Measurements from ENCODE around the gene PPP1R3F. TPM values are rescaled to one million over a fixed set of nuclear protein-coding genes. Genes with fewer than 3 reads are reported as not detected.
"Not testable (repeated sequence)": the region's sequence is repeated elsewhere in the genome, so short reads cannot be mapped to it uniquely, and the experiment has no call there.

Gene PPP1R3F
- total and polyA plus RNA-seq, 9 of the 15 experiments (the other 6 are each of a cell fraction or from before 2014, with no cell fraction given), result 0.03 to 0.91 (median 0.43) TPM; not detected in 1

DNA sequence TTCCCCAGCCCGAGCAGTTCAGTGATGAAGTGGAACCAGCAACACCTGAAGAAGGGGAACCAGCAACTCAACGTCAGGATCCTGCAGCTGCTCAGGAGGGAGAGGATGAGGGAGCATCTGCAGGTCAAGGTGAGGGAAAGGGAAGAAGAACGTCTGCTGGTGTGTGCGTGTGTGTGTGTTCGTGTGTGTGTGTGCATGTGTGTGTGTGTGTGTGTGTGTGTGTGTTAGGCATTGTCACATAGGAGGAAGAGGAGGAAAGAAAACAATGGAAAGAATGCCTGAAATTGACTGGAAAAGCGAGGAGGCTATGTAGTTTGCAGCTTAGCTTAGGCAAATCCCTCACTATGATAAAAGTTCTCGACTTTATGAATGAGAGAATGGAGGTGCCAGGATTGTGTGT is 54.1 kb downstream of the PPP1R3F start:
- H3K27ac ChIP-seq (ENCODE audit: extremely low read depth, low read depth, low read length); H3K79me2 ChIP-seq (ENCODE audit: control insufficient read depth, insufficient read depth, low read length); H3K36me3 ChIP-seq (ENCODE audit: control insufficient read depth, insufficient read depth, low read length); H3K4me1 ChIP-seq (replicated peaks in 1 of 2; ENCODE audit: control insufficient read depth in 2 of 2, insufficient read depth in 2 of 2, low read length in 2 of 2); H3K9me3 ChIP-seq (replicated peaks; ENCODE audit: control insufficient read depth, insufficient read depth, low read depth, low read length); H3K27me3 ChIP-seq (ENCODE audit: control insufficient read depth in 2 of 2, insufficient read depth in 2 of 2, low read length in 2 of 2); H3K9ac ChIP-seq (ENCODE audit: insufficient read depth in 1 of 2, low read depth in 2 of 2, low read length in 2 of 2); H4K20me1 ChIP-seq (replicated peaks; ENCODE audit: control insufficient read depth, insufficient read depth, low read length); FAIRE-seq; POLR2A ChIA-PET; CTCF ChIA-PET (ENCODE audit: low intra/inter-chr PET ratio); ATAC-seq; H3K4me3 ChIP-seq; DNase-seq (ENCODE audit: extremely low read depth in 1 of 4, low spot score in 3 of 4); H2AFZ ChIP-seq (ENCODE audit: low read depth, low read length); H3K4me2 ChIP-seq (ENCODE audit: insufficient read depth, low read length); H3K9me1 ChIP-seq (ENCODE audit: control insufficient read depth, insufficient read depth, low read length); intact Hi-C loops (cut with micrococcal nuclease); BruUV-seq (replicated peaks); in situ Hi-C loops (cut with MboI): not testable (repeated sequence)
- no CpG with 5 or more reads among the region's 7 CpGs for WGBS (ENCODE audit: insufficient coverage, low coverage, missing lambda C conversion rate)

DNA sequence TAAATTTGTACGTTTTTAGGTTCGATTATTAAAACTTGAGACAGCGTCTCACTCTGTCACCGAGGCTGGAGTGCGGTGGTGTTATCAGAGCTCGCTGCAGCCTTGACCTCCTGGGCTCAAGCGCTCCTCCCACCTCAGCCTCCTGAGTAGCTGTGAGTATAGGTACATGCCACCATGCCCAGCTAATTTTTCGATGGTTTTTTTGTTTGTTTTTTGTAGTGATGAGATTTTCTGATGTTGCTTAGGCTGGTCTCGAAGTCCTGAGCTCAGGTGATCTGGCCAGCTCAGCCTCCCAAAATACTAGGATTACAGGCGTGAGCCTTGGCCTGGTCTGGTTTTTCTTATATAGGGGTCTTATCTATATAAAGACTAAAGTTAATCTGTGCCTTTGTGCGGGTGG is 60.8 kb downstream of the PPP1R3F start:
- POLR2A ChIA-PET; intact Hi-C loops (cut with micrococcal nuclease); H4K20me1 ChIP-seq (replicated peaks; ENCODE audit: control insufficient read depth, insufficient read depth, low read length); H3K4me2 ChIP-seq (ENCODE audit: insufficient read depth, low read length); H2AFZ ChIP-seq (ENCODE audit: low read depth, low read length); H3K4me3 ChIP-seq; H3K36me3 ChIP-seq (ENCODE audit: control insufficient read depth, insufficient read depth, low read length); H3K27ac ChIP-seq (ENCODE audit: extremely low read depth, low read depth, low read length); DNase-seq (ENCODE audit: extremely low read depth in 1 of 4, low spot score in 3 of 4); H3K4me1 ChIP-seq (replicated peaks in 1 of 2; ENCODE audit: control insufficient read depth in 2 of 2, insufficient read depth in 2 of 2, low read length in 2 of 2); CTCF ChIA-PET (ENCODE audit: low intra/inter-chr PET ratio); BruUV-seq (replicated peaks); FAIRE-seq; H3K9me1 ChIP-seq (ENCODE audit: control insufficient read depth, insufficient read depth, low read length); H3K9me3 ChIP-seq (replicated peaks; ENCODE audit: control insufficient read depth, insufficient read depth, low read depth, low read length); ATAC-seq; H3K9ac ChIP-seq (ENCODE audit: insufficient read depth in 1 of 2, low read depth in 2 of 2, low read length in 2 of 2); H3K27me3 ChIP-seq (ENCODE audit: control insufficient read depth in 2 of 2, insufficient read depth in 2 of 2, low read length in 2 of 2); H3K79me2 ChIP-seq (ENCODE audit: control insufficient read depth, insufficient read depth, low read length): not testable (repeated sequence)
- WGBS (ENCODE audit: insufficient coverage, low coverage, missing lambda C conversion rate), result 66% methylated on average over 2 of the region's 11 CpGs
- in situ Hi-C loops (cut with MboI), result loop anchor here (25.0 kb wide), 1 partner anchor 407 kb away; no protein-coding TSS in a partner anchor

DNA sequence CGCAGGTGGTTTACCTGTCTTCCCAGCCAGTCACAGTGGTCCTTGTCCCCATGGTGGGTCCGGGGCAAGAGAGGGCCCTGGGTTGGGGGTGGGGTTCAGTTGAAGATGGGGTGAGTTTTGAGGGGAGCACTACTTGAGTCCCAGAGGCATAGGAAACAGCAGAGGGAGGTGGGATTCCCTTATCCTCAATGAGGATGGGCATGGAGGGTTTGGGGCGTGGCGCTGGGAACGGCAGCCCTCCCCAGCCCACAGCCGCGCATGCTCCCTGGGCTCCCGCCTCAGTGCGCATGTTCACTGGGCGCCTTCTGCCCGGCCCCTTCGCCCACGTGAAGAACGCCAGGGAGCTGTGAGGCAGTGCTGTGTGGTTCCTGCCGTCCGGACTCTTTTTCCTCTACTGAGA is 61.7 kb downstream of the PPP1R3F start, which contains the start of gene GAGE13:
Gene GAGE13 (plus strand): TSS at position 301 of the 400 bp plus-strand sequence. CDS start 1,156 bp downstream, outside the sequence.
- H4K20me1 ChIP-seq (replicated peaks; ENCODE audit: control insufficient read depth, insufficient read depth, low read length); H3K9ac ChIP-seq (ENCODE audit: insufficient read depth in 1 of 2, low read depth in 2 of 2, low read length in 2 of 2); H3K79me2 ChIP-seq (ENCODE audit: control insufficient read depth, insufficient read depth, low read length); H2AFZ ChIP-seq (ENCODE audit: low read depth, low read length); H3K9me3 ChIP-seq (replicated peaks; ENCODE audit: control insufficient read depth, insufficient read depth, low read depth, low read length); H3K4me2 ChIP-seq (ENCODE audit: insufficient read depth, low read length); H3K9me1 ChIP-seq (ENCODE audit: control insufficient read depth, insufficient read depth, low read length); BruUV-seq (replicated peaks); H3K36me3 ChIP-seq (ENCODE audit: control insufficient read depth, insufficient read depth, low read length); H3K4me1 ChIP-seq (replicated peaks in 1 of 2; ENCODE audit: control insufficient read depth in 2 of 2, insufficient read depth in 2 of 2, low read length in 2 of 2); CTCF ChIA-PET (ENCODE audit: low intra/inter-chr PET ratio); H3K27ac ChIP-seq (ENCODE audit: extremely low read depth, low read depth, low read length); POLR2A ChIA-PET; H3K4me3 ChIP-seq; DNase-seq (ENCODE audit: extremely low read depth in 1 of 4, low spot score in 3 of 4); intact Hi-C loops (cut with micrococcal nuclease); ATAC-seq; FAIRE-seq; H3K27me3 ChIP-seq (ENCODE audit: control insufficient read depth in 2 of 2, insufficient read depth in 2 of 2, low read length in 2 of 2): not testable (repeated sequence)
- in situ Hi-C loops (cut with MboI), result loop anchor here (25.0 kb wide), 1 partner anchor 406 kb away; no protein-coding TSS in a partner anchor
- WGBS (ENCODE audit: insufficient coverage, low coverage, missing lambda C conversion rate), result no CpG with 5 or more reads among the region's 16 CpGs

DNA sequence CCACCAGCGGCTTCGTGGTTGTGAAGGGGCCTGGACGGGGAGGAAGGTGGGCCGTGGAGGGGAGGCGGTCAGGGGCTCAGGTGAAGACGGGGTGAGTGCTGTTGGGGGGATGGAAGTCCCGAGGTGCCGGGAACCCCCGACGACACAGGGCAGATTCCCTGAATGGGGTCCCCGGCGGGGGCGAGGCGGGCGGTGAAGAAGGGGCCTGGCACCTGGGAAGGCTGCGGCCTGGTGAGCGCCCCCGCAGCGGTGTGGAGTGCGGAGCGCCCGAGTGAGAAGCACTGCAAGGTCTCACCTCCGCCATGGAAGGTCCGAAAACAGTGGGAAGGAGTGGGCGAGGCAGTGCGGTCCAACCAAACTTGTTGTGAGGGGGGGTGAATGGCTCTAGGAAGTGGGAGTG is 62.2 kb downstream of the PPP1R3F start:
- BruUV-seq (replicated peaks); DNase-seq (ENCODE audit: extremely low read depth in 1 of 4, low spot score in 3 of 4); POLR2A ChIA-PET; H3K4me2 ChIP-seq (ENCODE audit: insufficient read depth, low read length); H3K27ac ChIP-seq (ENCODE audit: extremely low read depth, low read depth, low read length); CTCF ChIA-PET (ENCODE audit: low intra/inter-chr PET ratio); H3K9ac ChIP-seq (ENCODE audit: insufficient read depth in 1 of 2, low read depth in 2 of 2, low read length in 2 of 2); H3K9me1 ChIP-seq (ENCODE audit: control insufficient read depth, insufficient read depth, low read length); H3K4me1 ChIP-seq (replicated peaks in 1 of 2; ENCODE audit: control insufficient read depth in 2 of 2, insufficient read depth in 2 of 2, low read length in 2 of 2); H2AFZ ChIP-seq (ENCODE audit: low read depth, low read length); intact Hi-C loops (cut with micrococcal nuclease); H3K4me3 ChIP-seq; H3K9me3 ChIP-seq (replicated peaks; ENCODE audit: control insufficient read depth, insufficient read depth, low read depth, low read length); H4K20me1 ChIP-seq (replicated peaks; ENCODE audit: control insufficient read depth, insufficient read depth, low read length); ATAC-seq; FAIRE-seq; H3K79me2 ChIP-seq (ENCODE audit: control insufficient read depth, insufficient read depth, low read length); H3K36me3 ChIP-seq (ENCODE audit: control insufficient read depth, insufficient read depth, low read length); H3K27me3 ChIP-seq (ENCODE audit: control insufficient read depth in 2 of 2, insufficient read depth in 2 of 2, low read length in 2 of 2): not testable (repeated sequence)
- in situ Hi-C loops (cut with MboI), result loop anchor here (25.0 kb wide), 1 partner anchor 405 kb away; no protein-coding TSS in a partner anchor
- no CpG with 5 or more reads among the region's 26 CpGs for WGBS (ENCODE audit: insufficient coverage, low coverage, missing lambda C conversion rate)

Measured in K562 (cell line).